Stimulated activated CD4-positive, alpha-beta T cell treated with anti-CD3 and anti-CD28 coated beads, Interleukin-4, amount 100 ng/mL, for 1 hour (primary cell): ENCODE data around the gene PAX7.

Experiments used
- DNase-seq: peaks from one replicate; pipeline ENCODE4 v3.0.0-alpha.2; 2020

Gene PAX7

GRCh38 chr1:18769140-18769539 is 138.5 kb downstream of the PAX7 start:
- DNase-seq: no peak

GRCh38 chr1:18770799-18771198 is 140.2 kb downstream of the PAX7 start:
- DNase-seq: no peak

- DNase-seq: no peak
These were observed 143.1 kb downstream of the PAX7 start for GRCh38 chr1:18773753-18774152.

GRCh38 chr1:18775341-18775740 is 144.7 kb downstream of the PAX7 start:
- no peak for DNase-seq

- DNase-seq: no peak
These were observed 146.1 kb downstream of the PAX7 start for GRCh38 chr1:18776777-18777176.

- no peak for DNase-seq
These were observed 147.8 kb downstream of the PAX7 start for GRCh38 chr1:18778437-18778836.

- no peak for DNase-seq
These were observed 150.4 kb downstream of the PAX7 start for GRCh38 chr1:18781031-18781430.

GRCh38 chr1:18783705-18784481 is 153.2 kb downstream of the PAX7 start:
- DNase-seq: no peak

GRCh38 chr1:18784482-18784831 is 153.8 kb downstream of the PAX7 start:
- no peak for DNase-seq

- no peak for DNase-seq
These were observed 155.5 kb downstream of the PAX7 start for GRCh38 chr1:18786149-18786548.

GRCh38 chr1:18787825-18788385 is 157.3 kb downstream of the PAX7 start:
- no peak for DNase-seq

- DNase-seq: no peak
These were observed 158.6 kb downstream of the PAX7 start for GRCh38 chr1:18789246-18789645.

- no peak for DNase-seq
These were observed 162.1 kb downstream of the PAX7 start for GRCh38 chr1:18792747-18793146.

- no peak for DNase-seq
These were observed 162.5 kb downstream of the PAX7 start for GRCh38 chr1:18793164-18793563.

GRCh38 chr1:18794051-18794450 is 163.4 kb downstream of the PAX7 start:
- no peak for DNase-seq

GRCh38 chr1:18794561-18794960 is 163.9 kb downstream of the PAX7 start:
- DNase-seq: no peak

GRCh38 chr1:18795002-18795689 is 164.5 kb downstream of the PAX7 start:
- DNase-seq: no peak

- DNase-seq: no peak
These were observed 166.3 kb downstream of the PAX7 start for GRCh38 chr1:18796950-18797349.
